CD14-positive monocyte (primary cell): Measurements from ENCODE around the gene KRTAP10-5. TPM values are rescaled to one million over a fixed set of nuclear protein-coding genes. Genes with fewer than 3 reads are reported as not detected.

Experiments used
- DNase-seq, 3 donors: peaks; one replicate each; pipeline ENCODE4 v3.0.0-alpha.2; 2011 to 2022
- H2AFZ ChIP-seq: 2 replicates; pipeline ENCODE4 v1.6.0; 2012; ENCODE audit warnings: mild to moderate bottlenecking, low read depth, low read length, inconsistent platforms; ENCODE audit not compliant: insufficient read depth, poor library complexity, severe bottlenecking
- H3K27ac ChIP-seq, 2 donors: 1 replicate in 1 of 2; 2 replicates in 1 of 2; pipeline ENCODE4 v1.5.1; 2012 to 2013; ENCODE audit warnings: low read length in 2 of 2, control low read depth in 1 of 2, inconsistent platforms in 1 of 2, low read depth in 1 of 2, mild to moderate bottlenecking in 1 of 2
- H3K27me3 ChIP-seq, 2 donors: one replicate each; pipeline versions ENCODE4 v1.6.0 to v1.6.1; 2011 to 2013; ENCODE audit warnings: low read length in 2 of 2; ENCODE audit not compliant: control insufficient read depth in 2 of 2, insufficient read depth in 2 of 2
- H3K36me3 ChIP-seq, 2 donors: replicated peaks in 1 of 2; 1 replicate in 1 of 2; 2 replicates in 1 of 2; pipeline versions ENCODE4 v1.5.1 to v1.6.1; 2012 to 2013; ENCODE audit warnings: low read length in 2 of 2, control low read depth in 1 of 2, inconsistent platforms in 1 of 2, mild to moderate bottlenecking in 1 of 2; ENCODE audit not compliant: insufficient read depth in 2 of 2, control insufficient read depth in 1 of 2
- H3K4me1 ChIP-seq, 2 donors: 1 replicate in 1 of 2; 2 replicates in 1 of 2; pipeline versions ENCODE4 v1.5.1 to v1.6.1; 2012 to 2013; ENCODE audit warnings: low read length in 2 of 2, control low read depth in 1 of 2, inconsistent platforms in 1 of 2, mild to moderate bottlenecking in 1 of 2, moderate library complexity in 1 of 2; ENCODE audit not compliant: insufficient read depth in 2 of 2, control insufficient read depth in 1 of 2
- H3K4me2 ChIP-seq: replicated peaks from 2 replicates; pipeline ENCODE3; 2012; ENCODE audit warnings: low read length, moderate library complexity, mild to moderate bottlenecking; ENCODE audit not compliant: poor library complexity, severe bottlenecking; ENCODE audit errors: extremely low read depth
- H3K4me3 ChIP-seq, 3 experiments: fragments of 200-600 bp in 1 of 3; sonication (generic) in 1 of 3; replicated peaks in 1 of 3; 1 replicate in 2 of 3; 2 replicates in 1 of 3; pipeline ENCODE4 v1.5.1; 2011 to 2013; ENCODE audit warnings: low read length in 3 of 3, mild to moderate bottlenecking in 3 of 3, control low read depth in 2 of 3, low read depth in 2 of 3, inconsistent platforms in 1 of 3, moderate library complexity in 1 of 3
- H3K79me2 ChIP-seq: 2 replicates; pipeline ENCODE4 v1.6.0; 2012; ENCODE audit warnings: mild to moderate bottlenecking, control low read depth, inconsistent platforms, low read length, moderate library complexity; ENCODE audit not compliant: insufficient read depth
- H3K9ac ChIP-seq: 2 replicates; pipeline ENCODE4 v1.6.0; 2017; ENCODE audit warnings: low read length, mild to moderate bottlenecking; ENCODE audit not compliant: insufficient read depth, poor library complexity, severe bottlenecking
- H3K9me3 ChIP-seq, 2 donors: replicated peaks in 1 of 2; 1 replicate in 1 of 2; 2 replicates in 1 of 2; pipeline versions ENCODE4 v1.5.1 to v1.6.1; 2012 to 2013; ENCODE audit warnings: low read length in 2 of 2, control low read depth in 1 of 2; ENCODE audit not compliant: control insufficient read depth in 1 of 2, insufficient read depth in 1 of 2
- H4K20me1 ChIP-seq: 2 replicates; pipeline ENCODE4 v1.6.0; 2012; ENCODE audit warnings: mild to moderate bottlenecking, low read length, control low read depth, moderate library complexity; ENCODE audit not compliant: insufficient read depth
- H3K27ac Mint-ChIP-seq, 7 donors: one replicate each; pipeline ENCODE4 v1.8.0; 2020; ENCODE audit warnings: mild to moderate bottlenecking in 7 of 7, mixed read lengths in 7 of 7, moderate library complexity in 6 of 7, inconsistent platforms in 2 of 7
- H3K27me3 Mint-ChIP-seq, 3 donors: one replicate each; pipeline ENCODE4 v1.8.0; 2021 to 2022; ENCODE audit warnings: low read depth in 3 of 3, mild to moderate bottlenecking in 3 of 3, mixed read lengths in 3 of 3, moderate library complexity in 3 of 3, inconsistent platforms in 1 of 3
- H3K36me3 Mint-ChIP-seq, 2 donors: one replicate each; pipeline ENCODE4 v1.8.0; 2020; ENCODE audit warnings: mixed read lengths in 2 of 2, inconsistent platforms in 1 of 2, mild to moderate bottlenecking in 1 of 2
- H3K4me1 Mint-ChIP-seq: one replicate; pipeline ENCODE4 v1.8.0; 2020; ENCODE audit warnings: mild to moderate bottlenecking, mixed read lengths
- H3K4me3 Mint-ChIP-seq, 2 donors: one replicate each; pipeline ENCODE4 v1.8.0; 2020; ENCODE audit warnings: mild to moderate bottlenecking in 2 of 2, mixed read lengths in 2 of 2, moderate library complexity in 1 of 2
- H3K9me3 Mint-ChIP-seq, 7 donors: one replicate each; pipeline ENCODE4 v1.8.0; 2020 to 2022; ENCODE audit warnings: mixed read lengths in 7 of 7, mild to moderate bottlenecking in 6 of 7, moderate library complexity in 6 of 7, inconsistent platforms in 2 of 7
- CTCF ChIP-seq: fragments of 200-600 bp; IDR thresholded peaks from one replicate; pipeline ENCODE4 v1.8.0; 2022; ENCODE audit warnings: antibody characterized with exemption, mild to moderate bottlenecking
- WGBS: methylation state at CpG from one replicate; pipeline ENCODE4 v1.1.5; 2013; ENCODE audit warnings: missing lambda C conversion rate; ENCODE audit not compliant: insufficient coverage; 5-methylcytosine and 5-hydroxymethylcytosine counted together
- intact Hi-C, 2 donors: fragments of 100-400 bp; cut with micrococcal nuclease; formaldehyde crosslinking; loops; one replicate each; pipeline versions ENCODE4 v1.15.0 to v1.15.1; 2023
- polyA plus RNA-seq, 3 donors: library from polyadenylated mRNA; depleted of rRNA in 1 of 3; unstranded in 2 of 3; stranded (reverse) in 1 of 3; fragments of 300-500 nt in 2 of 3; fragments of >200 nt in 1 of 3; fragmentation: Illumina TruSeq in 2 of 3; gene quantifications; 1 replicate in 2 of 3; 2 replicates in 1 of 3; pipeline ENCODE4 v1.2.3, GENCODE V29; 2012 to 2021

The KRTAP10-5 gene
- polyA plus RNA-seq, 3 donors, result not detected

GRCh38 chr21:44567481-44568171 is 12.8 kb downstream of the KRTAP10-5 start:
- peaks cover 0 to 4% of the 10 kb centered on the region in 2 donors for H3K4me1 ChIP-seq
- no peaks in the 10 kb centered on the region for H4K20me1 ChIP-seq
- no peak overlapping the region for H3K4me3 Mint-ChIP-seq
- peaks cover 1 to 15% of the 10 kb centered on the region in 2 donors for H3K9me3 ChIP-seq
- intact Hi-C loops, result no loop called here
- peaks cover 4 to 5% (median 5%) of the 10 kb centered on the region in 3 donors for H3K27me3 Mint-ChIP-seq
- no peak overlapping the region for H3K4me3 ChIP-seq
- no peak for TF ChIP-seq CTCF
- H3K36me3 ChIP-seq, result no peaks in the 10 kb centered on the region
- no peaks in the 10 kb centered on the region for H3K79me2 ChIP-seq
- no peak overlapping the region for H2AFZ ChIP-seq
- peaks cover 4 to 20% (median 13%) of the 10 kb centered on the region in 7 donors for H3K9me3 Mint-ChIP-seq
- no peak for DNase-seq
- no peak overlapping the region for H3K4me2 ChIP-seq
- no peaks in the 10 kb centered on the region for H3K36me3 Mint-ChIP-seq
- H3K27me3 ChIP-seq, result no peaks in the 10 kb centered on the region
- 95% methylated on average over 15 of the region's 18 CpGs for WGBS
- H3K9ac ChIP-seq, result no peak overlapping the region
- no peak overlapping the region for H3K27ac ChIP-seq
- peaks cover 11% of the 10 kb centered on the region for H3K4me1 Mint-ChIP-seq
- H3K27ac Mint-ChIP-seq, result peak overlapping the region in 2 of 7 donors; percentile 66 to 74

GRCh38 chr21:44566403-44566802 is 14.0 kb downstream of the KRTAP10-5 start:
- Histone ChIP-seq H3K9ac (no peak overlapping the region), H3K27me3 (no peaks in the 10 kb centered on the region), H3K36me3 (no peaks in the 10 kb centered on the region), H3K79me2 (no peaks in the 10 kb centered on the region), H3K4me1 (peaks cover 0 to 4% of the 10 kb centered on the region in 2 donors), H2AFZ (no peak overlapping the region), H3K27ac (no peak overlapping the region), H3K4me3 (no peak overlapping the region), H4K20me1 (no peaks in the 10 kb centered on the region), H3K4me2 (no peak overlapping the region), H3K9me3 (peaks cover 4 to 6% of the 10 kb centered on the region in 2 donors)
- TF ChIP-seq CTCF, result no peak
- no peak overlapping the region for H3K4me3 Mint-ChIP-seq
- H3K4me1 Mint-ChIP-seq, result peaks cover 11% of the 10 kb centered on the region
- H3K9me3 Mint-ChIP-seq, result peaks cover 5 to 16% (median 11%) of the 10 kb centered on the region in 7 donors
- H3K27ac Mint-ChIP-seq, result peak overlapping the region in 3 of 7 donors; percentile 7 to 25 (median 8)
- H3K27me3 Mint-ChIP-seq, result peaks cover 4 to 5% (median 5%) of the 10 kb centered on the region in 3 donors
- intact Hi-C loops, result no loop called here
- no CpG with 5 or more reads among the region's 1 CpG for WGBS
- DNase-seq, result peak; percentile 29 to 77 (median 47)
- H3K36me3 Mint-ChIP-seq, result no peaks in the 10 kb centered on the region
